GM20000 (cell line): Measurements from ENCODE around the gene CLCN6.

Experiments used
- DNase-seq: peaks from one replicate; pipeline ENCODE4 v3.0.0; 2012; ENCODE audit warnings: low spot score
- CTCF ChIP-seq: IDR thresholded peaks from 2 replicates; pipeline ENCODE4 v1.5.1; 2012; ENCODE audit warnings: mild to moderate bottlenecking, control low read depth; ENCODE audit errors: extremely low read depth, missing control alignments

The CLCN6 gene

GRCh38 chr1:11886986-11887665, 81.1 kb downstream of the CLCN6 start:
- DNase-seq: no peak
- no peak for TF ChIP-seq CTCF

- no peak for DNase-seq
- TF ChIP-seq CTCF: no peak
These were observed 81.6 kb downstream of the CLCN6 start for GRCh38 chr1:11887666-11888007.

GRCh38 chr1:11888206-11888876, 82.3 kb downstream of the CLCN6 start:
- no peak for TF ChIP-seq CTCF
- no peak for DNase-seq

- no peak for TF ChIP-seq CTCF
- no peak for DNase-seq
These were observed 82.9 kb downstream of the CLCN6 start for GRCh38 chr1:11888877-11889208.

- TF ChIP-seq CTCF: no peak
These were observed 85.6 kb downstream of the CLCN6 start for GRCh38 chr1:11891433-11892186.

More at GRCh38 chr1:11891433-11892186, 85.6 kb downstream of the CLCN6 start:
- DNase-seq: no peak
